IgD-negative memory B cell (primary cell): ENCODE measurements around the gene KCTD14. TPM values are rescaled to one million over a fixed set of nuclear protein-coding genes. Genes with fewer than 3 reads are reported as not detected.
"Not testable (repeated sequence)": the region's sequence is repeated elsewhere in the genome, so short reads cannot be mapped to it uniquely, and the experiment has no call there.

ENCODE experiments used
- H3K27ac Mint-ChIP-seq, 3 donors: one replicate each; pipeline ENCODE4 v1.8.0; 2020 to 2022; ENCODE audit warnings: mild to moderate bottlenecking in 3 of 3, mixed read lengths in 3 of 3, moderate library complexity in 1 of 3
- H3K27me3 Mint-ChIP-seq: one replicate; pipeline ENCODE4 v1.8.0; 2021; ENCODE audit warnings: mixed read lengths
- H3K36me3 Mint-ChIP-seq: one replicate; pipeline ENCODE4 v1.8.0; 2020; ENCODE audit warnings: mild to moderate bottlenecking, mixed read lengths
- H3K4me1 Mint-ChIP-seq, 3 donors: one replicate each; pipeline ENCODE4 v1.8.0; 2020 to 2022; ENCODE audit warnings: mixed read lengths in 3 of 3, mild to moderate bottlenecking in 1 of 3
- H3K4me3 Mint-ChIP-seq, 4 donors: one replicate each; pipeline ENCODE4 v1.8.0; 2020 to 2022; ENCODE audit warnings: mild to moderate bottlenecking in 4 of 4, mixed read lengths in 4 of 4, moderate library complexity in 3 of 4
- H3K9me3 Mint-ChIP-seq, 3 donors: one replicate each; pipeline ENCODE4 v1.8.0; 2020 to 2021; ENCODE audit warnings: mixed read lengths in 3 of 3, mild to moderate bottlenecking in 1 of 3
- polyA plus RNA-seq: library from polyadenylated mRNA; unstranded; fragments of 300-500 nt; fragmentation: Illumina TruSeq; gene quantifications from one replicate; pipeline ENCODE4 v1.2.3, GENCODE V29; 2021

The KCTD14 gene, protein sequence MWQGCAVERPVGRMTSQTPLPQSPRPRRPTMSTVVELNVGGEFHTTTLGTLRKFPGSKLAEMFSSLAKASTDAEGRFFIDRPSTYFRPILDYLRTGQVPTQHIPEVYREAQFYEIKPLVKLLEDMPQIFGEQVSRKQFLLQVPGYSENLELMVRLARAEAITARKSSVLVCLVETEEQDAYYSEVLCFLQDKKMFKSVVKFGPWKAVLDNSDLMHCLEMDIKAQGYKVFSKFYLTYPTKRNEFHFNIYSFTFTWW
- polyA plus RNA-seq = 0.30 TPM

GRCh38 chr11:78022397-78023396, at the start of gene KCTD14:
Gene KCTD14, minus strand, starts transcription at chr11:78023276. Its CDS starts 27 bp downstream, at chr11:78023249.
- no peak within 1 kb of the TSS for H3K27ac Mint-ChIP-seq
- peaks cover 0 to 3% (median 3%) of the 10 kb centered on the region in 3 donors for H3K4me1 Mint-ChIP-seq
- H3K9me3 Mint-ChIP-seq = peaks cover 0 to 7% (median 2%) of the 10 kb centered on the region in 3 donors
- peaks cover 15% of the 10 kb centered on the region for H3K27me3 Mint-ChIP-seq
- H3K4me3 Mint-ChIP-seq = no peak within 1 kb of the TSS
- H3K36me3 Mint-ChIP-seq = peaks cover 1% of the 10 kb centered on the region

GRCh38 chr11:78072455-78072854, 49.4 kb upstream of the KCTD14 start:
- no peak overlapping the region for H3K27ac Mint-ChIP-seq
- no peaks in the 10 kb centered on the region for H3K27me3 Mint-ChIP-seq
- peaks cover 16 to 24% (median 20%) of the 10 kb centered on the region in 3 donors for H3K4me1 Mint-ChIP-seq
- H3K36me3 Mint-ChIP-seq = no peaks in the 10 kb centered on the region
- no peaks in the 10 kb centered on the region for H3K9me3 Mint-ChIP-seq
- H3K4me3 Mint-ChIP-seq = peak overlapping the region in 1 of 4 donors; percentile 46

DNA sequence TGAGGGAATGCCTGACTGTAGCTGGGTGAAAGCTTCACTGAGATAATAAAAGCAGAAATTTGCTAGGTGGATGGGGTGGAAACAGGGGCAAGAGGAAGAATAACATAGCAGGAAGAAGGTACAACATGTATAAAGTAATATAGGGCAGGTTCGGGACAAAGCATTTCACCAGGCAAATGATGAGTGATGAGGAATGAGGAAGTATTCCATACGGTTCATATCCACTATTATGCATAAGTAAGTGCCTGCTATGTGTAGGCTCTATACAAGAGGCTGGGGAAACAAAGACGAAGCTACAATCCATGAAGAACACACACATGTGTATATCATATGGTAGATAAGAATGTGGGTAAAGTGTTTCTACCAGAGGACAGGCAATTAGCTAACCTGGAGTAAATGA, 48.6 kb upstream of the KCTD14 start:
- no peaks in the 10 kb centered on the region for H3K9me3 Mint-ChIP-seq
- no peaks in the 10 kb centered on the region for H3K27me3 Mint-ChIP-seq
- H3K4me1 Mint-ChIP-seq = peaks cover 14 to 22% (median 17%) of the 10 kb centered on the region in 3 donors
- H3K27ac Mint-ChIP-seq = peak overlapping the region in 1 of 3 donors; percentile 16
- peaks cover under 1% of the 10 kb centered on the region for H3K36me3 Mint-ChIP-seq
- H3K4me3 Mint-ChIP-seq = no peak overlapping the region

DNA sequence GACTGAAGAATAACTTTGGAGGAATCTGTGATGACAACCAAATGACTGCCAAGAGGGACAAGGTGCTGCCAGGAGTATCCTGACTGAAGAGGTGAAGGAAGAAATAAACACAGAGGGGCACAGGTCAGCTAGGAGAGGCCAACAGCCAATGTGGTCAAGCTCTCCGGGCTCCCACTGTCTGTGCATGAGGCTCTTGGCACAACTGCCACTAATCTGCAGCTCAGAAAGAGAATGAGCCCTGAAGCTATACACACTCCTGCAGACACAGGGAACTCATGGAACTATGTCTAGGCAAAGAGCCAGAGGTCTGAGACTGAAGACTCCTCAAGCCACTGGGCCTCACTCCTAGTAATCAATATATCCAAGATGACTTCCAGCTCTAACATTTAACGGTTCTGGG, 47.5 kb upstream of the KCTD14 start:
- H3K36me3 Mint-ChIP-seq = peaks cover 1% of the 10 kb centered on the region
- no peaks in the 10 kb centered on the region for H3K9me3 Mint-ChIP-seq
- H3K27me3 Mint-ChIP-seq = no peaks in the 10 kb centered on the region
- H3K4me1 Mint-ChIP-seq = peaks cover 6 to 14% (median 12%) of the 10 kb centered on the region in 3 donors
- no peak overlapping the region for H3K27ac Mint-ChIP-seq
- H3K4me3 Mint-ChIP-seq = no peak overlapping the region

DNA sequence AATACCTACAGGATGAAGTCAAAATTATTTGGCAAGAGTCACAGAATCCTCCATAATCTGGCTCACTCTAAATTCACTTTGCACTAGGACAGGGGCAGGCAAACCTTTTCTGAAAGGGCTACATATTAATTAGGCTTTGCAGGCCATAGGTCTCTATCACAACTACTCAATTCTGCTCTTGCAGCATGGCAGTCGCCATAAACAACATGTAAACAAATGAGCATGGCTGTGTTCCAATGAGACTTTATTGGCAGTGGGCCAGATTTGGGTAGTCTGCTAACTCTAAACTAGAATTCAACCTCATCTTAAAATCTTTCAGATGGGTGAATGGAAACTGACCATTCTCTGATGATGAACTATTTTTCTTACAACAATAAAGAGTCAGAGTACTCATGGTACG, 46.4 kb upstream of the KCTD14 start:
- Mint-ChIP-seq H3K36me3 (peaks cover 1% of the 10 kb centered on the region), H3K9me3 (no peaks in the 10 kb centered on the region), H3K27me3 (no peaks in the 10 kb centered on the region), H3K4me1 (peaks cover 0 to 10% (median 7%) of the 10 kb centered on the region in 3 donors), H3K27ac (no peak overlapping the region), H3K4me3 (no peak overlapping the region)

DNA sequence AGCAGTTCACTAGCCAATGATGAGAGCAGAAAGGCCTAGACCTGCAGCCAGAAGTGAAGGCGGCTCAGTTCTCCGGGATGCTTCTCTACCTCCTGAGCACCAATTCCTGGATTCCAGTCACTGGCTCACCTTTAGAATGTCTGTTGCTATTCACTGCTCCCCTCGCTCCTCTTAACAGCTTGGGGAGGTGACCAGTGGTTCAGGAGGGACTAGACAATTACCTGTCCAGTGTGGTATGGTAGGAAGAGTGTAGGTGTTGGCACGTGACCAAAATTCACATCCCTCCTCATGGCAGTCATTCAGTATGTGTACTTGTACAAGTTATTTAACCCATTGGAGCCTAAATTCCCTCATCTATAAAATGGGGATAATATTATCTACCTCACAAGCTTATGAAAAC, 44.6 kb upstream of the KCTD14 start:
- H3K36me3 Mint-ChIP-seq = peaks cover 1% of the 10 kb centered on the region
- H3K27me3 Mint-ChIP-seq = no peaks in the 10 kb centered on the region
- no peaks in the 10 kb centered on the region for H3K9me3 Mint-ChIP-seq
- no peak overlapping the region for H3K4me3 Mint-ChIP-seq
- H3K4me1 Mint-ChIP-seq = peaks cover 0 to 9% (median 5%) of the 10 kb centered on the region in 3 donors
- peak overlapping the region in 1 of 3 donors; percentile 90 for H3K27ac Mint-ChIP-seq

DNA sequence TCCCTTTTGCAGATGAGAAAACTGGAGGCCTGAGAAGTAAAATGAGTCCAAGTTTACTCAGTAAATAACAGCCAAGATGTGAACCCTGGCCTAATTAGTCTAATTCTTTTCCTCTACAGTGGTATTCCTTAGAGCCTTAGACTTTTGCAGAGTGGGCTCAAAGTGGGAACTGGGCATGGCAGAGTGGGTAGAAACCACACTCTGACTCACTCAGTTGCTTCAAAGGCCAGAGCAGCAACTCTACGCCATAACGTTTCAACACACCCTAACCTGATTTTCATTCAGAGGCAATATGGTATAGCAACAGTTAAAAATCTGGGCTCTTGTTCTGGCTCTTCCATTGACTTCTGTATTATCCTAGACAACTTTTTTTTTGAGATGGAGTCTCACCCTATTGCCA, 43.4 kb upstream of the KCTD14 start:
- no peaks in the 10 kb centered on the region for H3K9me3 Mint-ChIP-seq
- H3K27me3 Mint-ChIP-seq = no peaks in the 10 kb centered on the region
- peaks cover 1% of the 10 kb centered on the region for H3K36me3 Mint-ChIP-seq
- no peak overlapping the region for H3K27ac Mint-ChIP-seq
- peaks cover 0 to 2% (median 0%) of the 10 kb centered on the region in 3 donors for H3K4me1 Mint-ChIP-seq
- H3K4me3 Mint-ChIP-seq = no peak overlapping the region

- no peaks in the 10 kb centered on the region for H3K9me3 Mint-ChIP-seq
- H3K36me3 Mint-ChIP-seq = peaks cover 1% of the 10 kb centered on the region
- no peak overlapping the region for H3K4me3 Mint-ChIP-seq
Observed at GRCh38 chr11:78065203-78065602, 42.1 kb upstream of the KCTD14 start.

GRCh38 chr11:78063440-78064181, 40.5 kb upstream of the KCTD14 start, which contains the start of gene THRSP:
Gene THRSP, plus strand, starts transcription at chr11:78063861. Its CDS starts 21 bp downstream, at chr11:78063882.
- Mint-ChIP-seq H3K4me3 (peak within 1 kb of the TSS in 1 of 4 donors; percentile 43), H3K27ac (no peak within 1 kb of the TSS), H3K9me3 (no peaks in the 10 kb centered on the region), H3K36me3 (peaks cover 1% of the 10 kb centered on the region), H3K4me1 (peaks cover 0 to 2% (median 0%) of the 10 kb centered on the region in 3 donors), H3K27me3 (no peaks in the 10 kb centered on the region)

More at GRCh38 chr11:78065203-78065602, 42.1 kb upstream of the KCTD14 start:
- Mint-ChIP-seq H3K4me1 (peaks cover 0 to 2% (median 0%) of the 10 kb centered on the region in 3 donors), H3K27me3 (no peaks in the 10 kb centered on the region), H3K27ac (no peak overlapping the region)

GRCh38 chr11:78062671-78063070, 39.6 kb upstream of the KCTD14 start:
- Mint-ChIP-seq H3K27me3 (no peaks in the 10 kb centered on the region), H3K4me1 (peaks cover 0 to 2% (median 0%) of the 10 kb centered on the region in 3 donors), H3K9me3 (no peaks in the 10 kb centered on the region), H3K4me3 (no peak overlapping the region), H3K27ac (no peak overlapping the region), H3K36me3 (peaks cover 1% of the 10 kb centered on the region)

DNA sequence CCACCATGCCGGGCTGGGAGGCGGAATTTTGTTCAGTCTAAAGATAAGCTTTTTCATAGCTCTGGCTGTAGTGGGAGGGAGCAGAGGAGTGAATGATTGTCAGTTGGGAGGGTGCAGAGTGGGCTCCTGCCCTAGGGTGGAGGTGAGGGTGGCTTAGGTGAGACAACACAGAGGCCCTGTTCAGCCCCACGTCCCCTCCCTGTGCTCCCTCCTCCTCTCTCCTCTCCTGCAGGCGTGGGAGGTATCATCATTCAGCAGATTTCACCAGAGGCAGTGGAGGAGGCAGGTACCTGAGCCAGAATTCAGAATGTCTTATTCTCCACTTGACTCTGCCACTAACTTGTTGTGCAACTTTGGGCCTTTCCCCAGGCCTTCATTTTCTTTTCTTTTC, 38.8 kb upstream of the KCTD14 start:
- no peaks in the 10 kb centered on the region for H3K27me3 Mint-ChIP-seq
- peaks cover 0 to 2% (median 0%) of the 10 kb centered on the region in 3 donors for H3K4me1 Mint-ChIP-seq
- no peak overlapping the region for H3K27ac Mint-ChIP-seq
- no peak overlapping the region for H3K4me3 Mint-ChIP-seq
- H3K9me3 Mint-ChIP-seq = no peaks in the 10 kb centered on the region
- peaks cover 1% of the 10 kb centered on the region for H3K36me3 Mint-ChIP-seq

DNA sequence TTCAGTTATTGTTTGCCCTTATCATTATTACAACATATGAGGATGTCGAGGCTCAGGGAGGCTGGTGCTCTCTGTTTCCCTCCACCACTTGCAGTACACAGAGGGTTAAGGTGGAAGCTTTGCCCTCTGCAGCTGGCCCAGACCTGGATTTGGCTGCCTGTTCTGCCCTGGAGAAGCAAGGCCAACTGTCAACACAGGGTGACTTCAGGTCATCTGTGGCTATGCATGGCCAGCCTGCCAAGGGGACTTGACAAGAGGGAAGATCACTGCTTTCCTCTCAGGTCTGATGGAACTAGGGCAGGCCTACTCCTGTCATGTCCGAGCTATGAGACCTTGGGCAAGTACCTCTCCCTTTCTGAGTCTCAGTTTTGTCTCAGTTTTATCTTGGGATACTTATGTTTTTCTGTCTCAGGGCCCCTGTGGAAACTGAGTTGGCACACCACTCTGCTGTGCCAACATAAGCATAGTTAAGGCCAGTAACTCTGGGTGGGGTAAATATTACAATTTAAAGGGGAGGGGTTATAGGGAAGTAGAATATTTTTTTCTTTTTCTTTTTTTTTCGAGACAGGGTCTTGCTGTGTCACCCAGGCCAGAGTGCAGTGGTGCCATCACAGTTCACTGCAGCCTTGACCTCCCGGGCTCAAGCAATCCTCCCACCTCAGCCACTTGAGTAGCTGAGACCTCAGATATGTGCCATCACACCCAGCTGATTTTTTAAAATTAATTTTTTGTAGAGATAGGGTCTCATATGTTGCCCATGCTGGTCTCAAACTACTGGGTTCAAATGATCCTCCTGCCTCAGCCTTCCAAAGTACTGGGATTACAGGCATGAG, 38.2 kb upstream of the KCTD14 start:
- Mint-ChIP-seq H3K27ac (no peak overlapping the region), H3K36me3 (no peaks in the 10 kb centered on the region)

DNA sequence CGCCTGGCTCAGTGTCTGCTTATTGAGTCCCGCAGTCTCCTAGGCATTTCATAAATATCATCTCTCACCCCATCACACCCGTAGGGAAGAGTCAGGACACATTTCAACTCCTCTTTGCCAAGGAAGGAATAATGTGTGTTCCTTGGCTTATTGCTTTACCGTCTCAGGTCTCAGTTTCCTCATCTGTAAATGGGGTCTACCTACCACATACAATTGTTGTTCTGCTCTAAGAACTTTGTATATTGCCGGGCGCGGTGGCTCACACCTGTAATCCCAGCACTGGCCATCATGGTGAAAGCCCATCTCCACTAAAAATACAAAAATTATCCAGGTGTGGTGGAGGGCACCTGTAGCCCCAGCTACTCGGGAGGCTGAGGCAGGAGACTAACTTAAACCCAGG, 37.5 kb upstream of the KCTD14 start:
- Mint-ChIP-seq H3K27ac (no peak overlapping the region), H3K4me3 (no peak overlapping the region), H3K9me3 (no peaks in the 10 kb centered on the region), H3K4me1 (peaks cover 0 to 2% (median 0%) of the 10 kb centered on the region in 3 donors), H3K27me3 (no peaks in the 10 kb centered on the region), H3K36me3 (no peaks in the 10 kb centered on the region)

More for the DNA sequence above, 38.2 kb upstream of the KCTD14 start:
- H3K27me3 Mint-ChIP-seq = no peaks in the 10 kb centered on the region
- peaks cover 0 to 2% (median 0%) of the 10 kb centered on the region in 3 donors for H3K4me1 Mint-ChIP-seq
- H3K4me3 Mint-ChIP-seq = no peak overlapping the region
- no peaks in the 10 kb centered on the region for H3K9me3 Mint-ChIP-seq

- not testable (repeated sequence) for H3K4me3 Mint-ChIP-seq, H3K36me3 Mint-ChIP-seq, H3K9me3 Mint-ChIP-seq, H3K27ac Mint-ChIP-seq, H3K4me1 Mint-ChIP-seq, H3K27me3 Mint-ChIP-seq
Observed at GRCh38 chr11:78059749-78060328, 36.8 kb upstream of the KCTD14 start.
